D341Med (cell line): ENCODE results near the gene FAM187B.

Experiments used
- DNase-seq: peaks from one replicate; pipeline ENCODE4 v3.0.0; 2012; ENCODE audit warnings: low spot score

FAM187B gene

DNA sequence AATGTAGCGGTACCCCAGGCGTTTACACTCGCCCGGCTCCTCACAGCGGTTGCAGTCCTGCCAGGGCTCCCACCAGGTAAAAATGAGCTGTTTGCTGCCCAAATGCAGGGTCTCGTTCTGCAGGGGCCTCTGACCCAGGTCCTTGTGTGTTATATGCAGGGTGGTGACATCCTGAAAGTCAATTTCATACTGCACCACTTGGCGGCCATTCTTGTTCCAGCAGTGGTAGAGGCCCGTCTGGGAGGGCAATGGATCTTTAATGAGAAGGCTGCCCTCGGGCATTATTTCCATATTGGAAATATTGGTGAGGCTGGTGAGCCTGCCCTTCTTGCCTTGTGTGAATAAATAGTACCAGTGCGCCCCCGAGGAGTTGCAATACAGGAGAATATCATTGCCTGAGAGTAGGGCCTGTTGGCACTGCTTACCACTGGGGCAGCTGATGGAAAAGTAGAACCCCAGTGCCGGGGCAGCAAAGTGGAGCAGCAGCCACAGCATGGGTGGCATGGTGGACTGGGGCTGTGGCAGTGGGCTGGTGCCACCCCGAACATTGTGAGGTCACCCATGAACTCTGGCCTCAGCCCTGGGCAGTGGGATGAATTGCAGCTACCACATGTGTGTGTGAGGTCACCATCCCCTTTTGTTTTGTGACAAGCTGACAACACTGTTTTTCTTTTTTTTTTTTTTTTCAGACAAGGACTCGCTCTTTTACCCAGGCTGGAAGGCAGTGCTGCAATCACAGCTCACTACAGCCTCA, at the start of gene FAM187B:
Gene FAM187B (minus strand): TSS at position 563 of the 754 bp plus-strand sequence. CDS start 59 bp downstream, at position 504.
- no peak for DNase-seq

DNA sequence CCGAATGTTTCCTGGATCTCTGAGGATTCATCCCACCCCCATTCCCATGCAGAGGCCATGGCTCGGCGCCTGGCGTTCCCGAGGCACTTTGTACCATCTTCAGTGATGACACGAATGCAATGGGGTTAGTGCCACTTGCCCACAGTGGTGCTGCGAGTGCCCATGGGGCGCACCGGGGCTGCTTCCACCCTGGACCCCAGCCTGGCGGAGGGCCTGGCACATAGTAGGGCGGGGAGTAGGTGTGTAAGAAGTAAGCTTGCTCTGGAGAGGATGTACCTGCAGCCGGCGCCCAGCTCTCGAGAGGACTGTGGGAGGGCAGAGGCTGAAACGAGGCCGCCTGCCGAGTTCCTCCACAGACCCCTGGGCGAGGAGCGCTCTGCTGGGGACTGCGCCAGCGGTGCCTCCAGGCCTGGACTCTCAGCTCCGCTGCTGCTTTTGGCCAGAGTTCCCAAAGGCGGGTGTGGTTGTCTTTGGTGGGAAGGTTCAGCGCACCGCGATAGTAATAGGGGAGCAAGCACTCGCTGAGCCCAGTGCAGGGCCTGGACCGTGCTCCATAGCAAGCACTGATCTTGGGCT, 48.3 kb upstream of the FAM187B start:
- no peak for DNase-seq

DNA sequence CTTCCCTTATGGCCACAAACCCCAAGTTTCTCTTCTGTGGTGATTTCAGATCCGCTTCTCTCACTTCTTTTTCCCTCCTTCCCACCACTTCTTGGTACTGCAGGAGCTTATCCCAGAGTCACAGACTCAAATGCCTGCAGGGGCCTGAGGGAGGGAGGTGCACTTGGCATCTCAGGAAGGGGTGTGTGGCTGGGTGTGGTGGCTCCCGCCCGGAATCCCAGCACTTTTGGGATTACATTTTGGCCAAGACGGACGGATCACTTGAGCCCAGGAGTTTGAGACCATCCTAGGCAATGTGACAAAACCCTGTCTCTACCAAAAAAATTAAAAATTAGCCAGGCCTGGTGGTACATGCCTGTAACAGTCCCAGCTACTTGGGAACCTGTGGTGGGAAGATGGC, 45.8 kb upstream of the FAM187B start:
- DNase-seq: no peak

DNA sequence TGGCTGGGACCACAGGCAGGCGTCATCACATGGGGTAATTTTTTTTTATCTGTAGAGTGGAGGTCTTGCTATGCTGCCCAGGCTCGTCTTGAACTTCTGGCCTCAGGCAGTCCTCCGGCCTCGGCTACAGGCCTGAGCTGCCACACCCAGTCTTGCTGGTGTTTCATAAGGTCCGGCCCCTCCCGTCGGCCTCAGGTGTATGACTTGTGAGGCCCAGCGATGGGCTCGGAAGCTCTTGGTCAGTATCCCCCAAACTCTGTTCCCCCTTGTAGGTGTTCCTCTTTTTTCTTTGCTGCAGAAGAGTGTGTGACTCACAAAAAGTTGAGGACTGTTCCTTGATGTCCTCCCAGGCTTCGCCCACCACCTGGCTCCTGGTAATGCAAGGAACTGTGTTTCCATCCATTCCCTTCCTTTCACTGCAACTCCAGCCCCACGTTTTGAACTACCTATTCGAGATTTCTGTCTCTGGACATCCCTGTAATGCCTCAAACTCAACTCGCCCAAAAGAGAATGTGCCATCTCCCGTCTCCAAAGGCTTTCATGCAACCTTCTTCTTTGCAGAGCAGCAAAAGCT, 45.2 kb upstream of the FAM187B start:
- DNase-seq: no peak

DNA sequence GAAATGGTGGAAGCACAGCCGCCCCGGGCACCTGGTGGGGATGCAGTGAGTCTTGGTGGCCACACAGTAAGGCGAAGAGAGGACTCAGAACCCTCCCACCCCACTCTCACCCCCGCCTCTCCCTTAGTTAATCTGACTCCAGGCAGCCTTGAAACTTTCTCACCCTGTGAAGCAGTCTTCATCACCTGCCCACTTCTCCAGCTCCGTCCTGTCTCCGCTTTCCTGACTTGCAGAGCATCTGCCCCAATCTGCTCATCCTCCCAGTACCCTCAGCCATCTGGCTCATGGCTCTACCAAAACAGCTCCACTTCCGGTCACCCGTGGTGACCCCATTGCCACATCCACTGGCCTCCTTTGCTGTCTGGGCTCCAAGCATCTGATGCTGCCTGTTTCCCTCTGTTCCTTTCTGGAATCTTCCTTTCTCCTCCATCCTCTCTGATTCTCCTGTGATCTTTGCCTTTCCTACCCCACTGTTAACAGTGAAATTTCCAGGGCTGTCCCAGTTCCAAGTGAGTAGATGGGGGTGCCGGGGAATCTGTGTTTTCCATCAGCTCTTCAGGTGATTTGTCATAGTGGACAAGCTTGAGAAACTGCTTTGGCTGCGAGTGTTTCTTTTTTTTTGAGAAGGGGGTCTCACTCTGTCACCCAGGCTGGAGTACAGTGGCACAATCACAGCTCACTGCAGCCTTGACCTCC, 44.6 kb upstream of the FAM187B start:
- DNase-seq: no peak

DNA sequence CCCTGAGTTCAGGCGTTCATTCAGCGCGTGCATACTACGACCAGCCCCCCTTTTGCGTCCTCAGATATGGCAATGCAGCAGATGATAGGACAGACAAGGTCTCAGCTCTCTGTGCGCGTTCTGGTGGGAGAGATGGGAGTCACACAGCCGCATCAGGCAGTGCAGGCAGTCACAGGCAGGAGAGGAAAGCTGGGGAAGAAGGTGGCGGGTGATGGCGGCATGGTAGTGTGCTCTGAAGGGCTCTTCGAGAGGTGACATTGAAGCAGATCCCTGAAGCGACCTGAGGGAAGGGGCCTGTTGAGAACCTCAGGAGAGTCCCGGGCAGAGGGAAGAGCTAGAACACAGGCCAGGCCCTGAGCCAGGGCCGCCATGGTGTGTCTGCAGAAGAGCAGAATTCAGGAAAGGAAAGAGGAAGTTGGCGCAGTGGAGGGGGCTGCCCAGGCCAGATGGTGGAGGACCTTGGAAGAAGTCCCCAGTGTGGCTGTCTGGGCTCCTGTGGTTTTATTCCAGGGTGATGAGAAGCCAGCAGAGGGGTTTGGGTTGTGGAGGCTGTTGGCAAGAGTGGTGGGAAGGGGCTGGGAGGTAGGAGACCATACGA, 43.7 kb upstream of the FAM187B start:
- DNase-seq: no peak

DNA sequence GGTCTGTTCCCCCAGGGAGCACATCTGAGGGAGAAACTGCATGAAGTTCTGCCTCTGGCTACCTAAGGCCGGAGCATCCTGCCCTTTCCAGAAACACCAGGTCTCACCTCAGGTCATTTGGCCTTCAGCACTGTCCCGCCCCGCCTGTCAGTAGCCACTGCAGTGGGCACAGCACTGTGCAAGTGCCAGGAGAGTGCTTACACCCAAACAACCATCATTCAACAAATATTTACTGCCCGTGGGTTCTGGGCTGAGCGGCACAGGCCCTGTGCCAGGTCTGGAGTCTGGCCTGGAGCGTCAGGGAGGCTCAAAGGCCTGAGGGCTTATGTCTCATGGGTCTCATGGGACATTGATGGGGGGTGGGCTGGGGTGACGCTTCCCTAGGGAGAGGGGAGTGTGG, 43.0 kb upstream of the FAM187B start:
- DNase-seq: no peak

DNA sequence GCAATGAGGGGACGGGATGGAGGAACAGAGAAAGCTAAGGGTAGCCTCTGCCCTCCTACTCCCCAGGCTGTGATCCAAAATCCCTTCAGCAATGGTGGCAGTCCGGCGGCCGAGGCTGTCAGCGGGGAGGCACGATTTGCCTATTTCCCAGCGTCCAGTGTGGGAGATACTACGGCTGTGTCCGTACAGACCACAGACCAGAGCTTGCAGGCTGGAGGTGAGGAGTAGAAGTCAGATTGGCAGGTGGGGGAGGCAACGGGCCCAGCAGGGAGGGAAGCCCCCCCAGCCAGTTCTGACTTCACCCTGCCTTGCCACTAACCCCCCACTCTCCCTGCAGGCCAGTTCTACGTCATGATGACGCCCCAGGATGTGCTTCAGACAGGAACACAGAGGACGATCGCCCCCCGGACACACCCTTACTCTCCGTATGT, 41.9 kb upstream of the FAM187B start:
- DNase-seq: no peak

DNA sequence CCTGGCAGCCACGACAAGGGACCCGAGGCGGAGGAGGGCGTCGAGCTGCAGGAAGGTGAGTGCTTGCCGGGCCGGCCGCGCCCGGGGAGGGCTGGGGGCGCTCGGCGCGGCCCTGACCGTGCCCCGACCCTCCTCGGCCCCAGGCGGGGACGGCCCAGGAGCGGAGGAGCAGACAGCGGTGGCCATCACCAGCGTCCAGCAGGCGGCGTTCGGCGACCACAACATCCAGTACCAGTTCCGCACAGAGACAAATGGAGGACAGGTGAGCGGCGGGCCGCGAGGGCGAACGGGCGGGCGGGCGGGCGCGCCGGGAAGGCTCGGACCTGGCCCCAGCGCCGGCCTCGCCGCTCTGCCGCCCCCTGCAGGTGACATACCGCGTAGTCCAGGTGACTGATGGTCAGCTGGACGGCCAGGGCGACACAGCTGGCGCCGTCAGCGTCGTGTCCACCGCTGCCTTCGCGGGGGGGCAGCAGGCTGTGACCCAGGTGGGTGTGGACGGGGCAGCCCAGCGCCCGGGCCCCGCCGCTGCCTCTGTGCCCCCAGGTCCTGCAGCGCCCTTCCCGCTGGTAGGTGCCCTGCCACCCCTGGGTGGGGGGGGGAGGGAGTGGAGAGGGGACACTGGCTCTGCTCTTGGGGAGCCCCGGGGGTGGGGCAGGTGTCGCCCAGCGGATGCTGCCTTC, 41.0 kb upstream of the FAM187B start:
- peak; percentile 88 for DNase-seq

DNA sequence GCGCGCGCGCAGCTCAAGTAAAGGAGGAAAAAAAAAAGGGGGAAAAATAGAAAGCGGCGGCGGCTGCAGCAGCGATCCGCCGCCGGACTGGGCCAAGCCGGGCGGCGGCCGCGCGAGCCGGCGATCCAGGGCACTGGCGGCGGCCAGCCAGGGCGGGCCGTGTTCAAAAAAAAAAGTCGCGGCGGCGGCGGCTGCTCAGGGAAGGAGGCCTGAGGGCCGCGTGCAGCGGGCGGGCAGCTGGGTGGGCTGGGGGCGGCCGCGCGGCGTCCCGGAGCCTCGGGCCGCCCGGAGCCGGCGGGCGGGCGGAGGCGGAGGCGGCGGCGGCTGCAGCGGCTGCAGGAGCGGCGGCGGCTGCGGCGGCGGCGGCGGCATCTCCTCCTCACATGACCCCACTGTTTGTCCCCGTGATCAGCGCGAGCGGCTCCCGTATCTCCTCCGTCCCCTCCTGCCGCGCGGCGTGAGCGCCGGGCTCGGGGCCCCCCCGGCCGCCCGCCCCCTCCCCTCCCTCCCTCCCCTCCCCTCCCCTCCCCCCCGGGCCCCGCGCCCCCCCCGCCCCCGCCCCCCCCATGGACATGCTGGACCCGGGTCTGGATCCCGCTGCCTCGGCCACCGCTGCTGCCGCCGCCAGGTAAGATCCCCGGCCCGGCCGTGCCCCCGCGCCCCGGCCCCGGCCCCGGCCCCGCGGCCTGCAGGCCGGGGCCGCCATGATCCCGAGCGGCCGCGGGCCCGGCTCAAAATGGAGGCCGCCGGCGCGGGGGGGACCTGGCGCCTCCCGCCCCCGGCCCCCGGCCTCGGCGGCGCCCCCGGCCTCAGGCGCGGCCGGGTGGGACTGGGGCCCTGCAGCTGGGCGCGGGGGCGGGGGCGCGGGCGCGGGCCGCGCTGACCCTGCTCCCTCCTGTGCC, 40.2 kb upstream of the FAM187B start, which contains the start of gene USF2:
Gene USF2 (plus strand): TSS at position 427 of the 902 bp plus-strand sequence. CDS start 140 bp downstream, at position 567.
- peak; percentile 90 for DNase-seq

DNA sequence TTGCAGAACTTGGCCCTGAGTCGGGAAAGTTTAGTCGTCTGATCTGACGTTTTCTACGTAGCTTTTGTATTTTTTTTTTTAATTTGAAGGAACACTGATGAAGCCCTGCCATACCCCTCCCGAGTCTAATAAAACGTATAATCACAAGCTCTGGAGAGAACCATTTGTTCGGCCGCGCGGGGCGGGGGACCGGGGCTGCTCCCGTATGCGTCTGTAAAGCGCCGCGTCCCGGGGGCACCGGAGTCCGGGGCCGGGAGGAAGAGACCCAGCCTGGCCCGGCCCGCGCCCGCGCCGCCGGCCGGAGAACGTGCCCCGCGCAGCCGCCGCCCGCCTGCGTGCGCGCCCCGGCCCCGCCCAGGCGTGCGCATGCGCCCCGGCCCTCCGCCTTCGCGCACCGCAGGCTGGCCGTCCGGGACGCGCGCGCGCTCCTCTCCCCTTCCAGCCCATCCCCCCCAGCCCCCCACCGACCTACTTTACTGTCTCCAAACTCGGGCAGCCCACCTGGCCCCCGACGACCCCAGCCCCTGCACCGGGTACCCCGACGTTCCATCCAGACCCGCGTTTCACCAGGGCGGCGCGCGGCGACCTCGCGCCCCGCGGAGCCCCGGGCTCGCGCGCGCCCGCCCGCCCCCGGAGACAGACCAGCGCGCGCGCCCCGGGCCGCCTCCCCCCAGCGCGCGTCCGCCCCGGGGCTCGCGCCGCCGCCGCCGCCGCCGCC, 39.4 kb upstream of the FAM187B start:
- peak; percentile 99 for DNase-seq

DNA sequence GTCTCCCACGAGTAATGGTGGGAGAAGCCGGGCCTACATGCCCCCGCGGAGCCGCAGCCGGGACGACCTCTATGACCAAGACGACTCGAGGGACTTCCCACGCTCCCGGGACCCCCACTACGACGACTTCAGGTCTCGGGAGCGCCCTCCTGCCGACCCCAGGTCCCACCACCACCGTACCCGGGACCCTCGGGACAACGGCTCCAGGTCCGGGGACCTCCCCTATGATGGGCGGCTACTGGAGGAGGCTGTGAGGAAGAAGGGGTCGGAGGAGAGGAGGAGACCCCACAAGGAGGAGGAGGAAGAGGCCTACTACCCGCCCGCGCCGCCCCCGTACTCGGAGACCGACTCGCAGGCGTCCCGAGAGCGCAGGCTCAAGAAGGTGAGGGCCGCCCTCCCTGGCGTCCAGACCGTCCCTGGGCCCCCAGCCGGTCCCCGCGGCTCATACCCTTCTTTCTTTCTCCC, 38.8 kb upstream of the FAM187B start:
- no peak for DNase-seq

DNA sequence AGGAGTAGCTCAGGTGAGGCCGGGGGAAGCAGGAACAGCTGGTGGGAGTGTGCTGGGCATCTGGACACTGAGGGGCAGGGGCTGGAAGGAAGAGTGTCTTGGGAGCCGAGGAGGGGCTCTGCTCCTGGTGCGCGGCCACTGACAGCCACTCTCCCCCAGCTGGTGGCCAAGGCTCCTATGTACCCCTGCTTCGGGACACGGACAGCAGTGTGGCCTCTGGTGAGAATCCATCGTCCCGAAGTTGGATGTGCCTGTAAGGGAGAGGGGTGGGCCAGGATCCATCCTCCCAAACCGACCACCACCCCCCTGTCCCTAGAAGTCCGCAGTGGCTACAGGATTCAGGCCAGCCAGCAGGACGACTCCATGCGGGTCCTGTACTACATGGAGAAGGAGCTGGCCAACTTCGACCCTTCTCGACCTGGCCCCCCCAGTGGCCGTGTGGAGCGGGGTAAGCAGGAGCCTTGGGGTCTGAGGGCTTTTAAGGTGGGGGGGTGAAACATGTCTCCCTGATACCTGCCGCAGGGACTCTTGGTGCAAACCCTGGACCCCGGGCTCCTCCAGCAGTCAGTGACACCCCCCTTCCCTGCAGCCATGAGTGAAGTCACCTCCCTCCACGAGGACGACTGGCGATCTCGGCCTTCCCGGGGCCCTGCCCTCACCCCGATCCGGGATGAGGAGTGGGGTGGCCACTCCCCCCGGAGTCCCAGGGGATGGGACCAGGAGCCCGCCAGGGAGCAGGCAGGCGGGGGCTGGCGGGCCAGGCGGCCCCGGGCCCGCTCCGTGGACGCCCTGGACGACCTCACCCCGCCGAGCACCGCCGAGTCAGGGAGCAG, 38.2 kb upstream of the FAM187B start:
- peak; percentile 60 for DNase-seq

DNA sequence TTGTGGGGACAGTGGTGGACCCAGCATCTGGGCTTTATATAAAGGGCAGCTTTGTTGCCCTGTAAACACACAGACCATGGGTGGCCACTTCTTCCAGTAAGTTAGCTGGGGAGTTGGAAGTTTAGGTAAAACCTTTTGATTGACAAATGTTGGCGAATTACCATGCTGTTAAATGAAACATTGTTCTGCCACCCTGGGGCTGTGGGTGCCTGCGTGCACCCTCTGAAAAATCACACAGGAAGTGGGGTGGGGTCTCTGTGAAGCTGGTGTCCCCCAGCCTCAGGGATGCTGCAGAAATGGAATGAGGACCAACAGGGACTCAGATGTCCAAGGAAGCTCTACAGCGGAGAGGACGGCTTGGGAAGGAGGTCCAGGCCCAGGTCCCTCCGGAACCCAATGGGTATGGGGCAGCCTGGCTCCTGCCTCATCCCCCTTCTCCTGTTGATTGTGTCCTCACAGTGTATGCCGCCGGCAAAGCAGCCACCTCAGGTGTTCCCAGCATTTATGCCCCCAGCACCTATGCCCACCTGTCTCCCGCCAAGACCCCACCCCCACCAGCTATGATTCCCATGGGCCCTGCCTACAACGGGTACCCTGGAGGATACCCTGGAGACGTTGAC, 37.5 kb upstream of the FAM187B start:
- no peak for DNase-seq

DNA sequence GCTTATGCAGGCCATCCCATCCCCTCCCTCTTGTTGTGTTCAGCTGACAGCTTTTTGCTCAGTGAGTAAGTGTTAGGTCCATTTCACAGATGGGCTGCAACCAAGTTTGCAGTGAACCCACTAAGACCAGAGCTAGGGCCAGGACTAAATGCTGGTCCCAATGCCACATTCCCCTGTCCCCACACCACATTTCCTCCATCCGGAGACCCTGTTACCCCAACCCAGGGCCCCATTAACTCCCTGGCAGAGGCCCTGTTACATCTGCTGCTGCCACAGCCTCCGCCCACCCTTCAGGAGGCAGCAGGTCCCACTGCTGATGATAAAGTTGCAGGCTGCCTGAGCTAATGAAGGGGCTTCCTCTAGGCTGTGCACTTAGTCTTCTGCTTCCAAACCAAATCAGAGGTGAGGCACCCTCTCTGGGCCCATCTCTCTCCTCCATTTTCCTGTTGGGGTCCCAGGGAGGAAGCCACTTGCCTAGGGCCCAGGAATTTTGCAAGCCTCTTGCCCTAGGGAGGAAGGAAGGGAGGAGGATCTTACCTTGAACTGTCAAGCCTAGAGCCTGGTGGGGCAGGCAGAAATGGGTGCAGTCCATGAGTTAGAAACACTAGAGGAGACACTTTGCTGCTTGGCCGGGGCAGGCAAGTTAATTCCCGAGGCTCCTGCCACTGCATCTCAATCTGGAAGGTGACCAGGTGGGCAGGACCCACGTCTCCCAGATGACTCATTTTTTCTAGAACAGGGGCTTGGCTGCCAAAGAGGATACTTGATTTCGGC, 36.8 kb upstream of the FAM187B start:
- peak; percentile 5 for DNase-seq

DNA sequence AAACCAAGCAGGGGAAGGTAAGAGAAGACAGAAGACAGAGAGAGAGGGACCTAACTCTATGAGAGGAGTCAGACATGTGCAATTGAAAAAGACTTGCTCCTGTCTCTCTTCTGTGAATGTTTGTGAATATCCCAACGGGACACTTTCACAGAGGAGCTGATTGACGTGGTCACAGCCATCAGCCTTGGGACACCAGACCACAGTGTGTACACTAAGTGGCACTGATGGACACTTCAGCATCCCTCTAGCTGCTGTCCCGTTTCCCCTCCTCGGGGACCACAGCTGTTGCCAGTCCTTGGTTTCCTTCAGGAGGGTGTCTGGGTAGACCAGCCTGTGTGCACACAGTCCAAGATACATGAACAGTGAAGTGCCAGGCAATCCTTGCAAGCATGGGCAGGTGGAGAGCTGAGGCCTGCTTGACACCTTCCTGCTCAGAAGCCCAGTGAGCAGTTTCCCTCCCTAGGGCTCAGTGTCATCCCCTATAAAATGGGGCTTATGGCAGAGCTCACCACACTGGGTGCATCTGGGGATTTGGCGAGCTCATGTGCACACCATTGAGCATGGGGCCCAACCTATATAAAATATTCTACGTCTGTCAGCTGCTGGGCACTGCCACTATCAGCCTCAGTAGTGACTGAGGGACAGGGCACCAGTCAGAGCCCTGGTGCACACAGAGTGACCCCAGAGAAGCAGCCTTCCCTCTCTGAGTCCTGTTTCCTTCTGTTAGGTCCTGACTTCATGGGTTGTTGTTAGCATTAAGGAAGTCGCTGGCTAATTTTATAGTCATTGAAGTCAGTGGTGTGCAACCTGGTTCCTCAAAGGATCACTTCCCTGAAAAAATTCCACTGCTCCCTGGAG, 36.0 kb upstream of the FAM187B start:
- DNase-seq: peak; percentile 4
